ENCODE data around the gene MAP4K2. TPM values are rescaled to one million over a fixed set of nuclear protein-coding genes. Genes with fewer than 3 reads are reported as not detected.

The MAP4K2 gene
- total and polyA plus RNA-seq, 9 of the 15 experiments (the other 6 are each of a cell fraction or from before 2014, with no cell fraction given), result 0.13 to 14.5 (median 7.3) TPM

- TF ChIP-seq U2AF1 (optimal IDR thresholded peaks at IDR 0.05; ENCODE audit: low read depth, low read length) (no peak), NCOA1 (IDR thresholded peaks at IDR 0.05; ENCODE audit: low read depth) (no peak), MXD1 (CRISPR knock-in tag; IDR thresholded peaks at IDR 0.05; ENCODE audit: borderline replicate concordance, poor library complexity, severe bottlenecking) (no peak), REST (IDR thresholded peaks at IDR 0.05; ENCODE audit: borderline replicate concordance) (peak; percentile 28; the same call in 1 of the 2 replicates), REST (CRISPR knock-in tag; IDR thresholded peaks at IDR 0.05; ENCODE audit: low read depth) (no peak), ZNF395 (CRISPR knock-in tag; IDR thresholded peaks at IDR 0.05) (peak; percentile 65; the same call in 1 of the 2 replicates), ZNF253 (CRISPR knock-in tag; conservative IDR thresholded peaks at IDR 0.05) (no peak), ZNF655 (CRISPR knock-in tag; IDR thresholded peaks at IDR 0.05) (no peak), BRD4 (IDR thresholded peaks at IDR 0.05) (no peak), RBM22 (IDR thresholded peaks at IDR 0.05; ENCODE audit: low read depth, low read length, poor library complexity, severe bottlenecking) (no peak), CXXC5 (CRISPR knock-in tag; IDR thresholded peaks at IDR 0.05) (peak; percentile 75), FOXJ3 (CRISPR knock-in tag; IDR thresholded peaks at IDR 0.05) (no peak)
- TF ChIP-seq, protein P1, sequence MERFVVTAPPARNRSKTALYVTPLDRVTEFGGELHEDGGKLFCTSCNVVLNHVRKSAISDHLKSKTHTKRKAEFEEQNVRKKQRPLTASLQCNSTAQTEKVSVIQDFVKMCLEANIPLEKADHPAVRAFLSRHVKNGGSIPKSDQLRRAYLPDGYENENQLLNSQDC (CRISPR knock-in tag; IDR thresholded peaks at IDR 0.05), result no peak
- TF ChIP-seq, protein P2, sequence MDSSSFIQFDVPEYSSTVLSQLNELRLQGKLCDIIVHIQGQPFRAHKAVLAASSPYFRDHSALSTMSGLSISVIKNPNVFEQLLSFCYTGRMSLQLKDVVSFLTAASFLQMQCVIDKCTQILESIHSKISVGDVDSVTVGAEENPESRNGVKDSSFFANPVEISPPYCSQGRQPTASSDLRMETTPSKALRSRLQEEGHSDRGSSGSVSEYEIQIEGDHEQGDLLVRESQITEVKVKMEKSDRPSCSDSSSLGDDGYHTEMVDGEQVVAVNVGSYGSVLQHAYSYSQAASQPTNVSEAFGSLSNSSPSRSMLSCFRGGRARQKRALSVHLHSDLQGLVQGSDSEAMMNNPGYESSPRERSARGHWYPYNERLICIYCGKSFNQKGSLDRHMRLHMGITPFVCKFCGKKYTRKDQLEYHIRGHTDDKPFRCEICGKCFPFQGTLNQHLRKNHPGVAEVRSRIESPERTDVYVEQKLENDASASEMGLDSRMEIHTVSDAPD (CRISPR knock-in tag; IDR thresholded peaks at IDR 0.05), result no peak
These were observed 41.5 kb upstream of the MAP4K2 start, which contains the start of gene CDC42BPG (continued) for GRCh38 chr11:64844330-64845128.

Data from K562 (cell line).